Stimulated activated CD4-positive, alpha-beta T cell treated with anti-CD3 and anti-CD28 coated beads, Interleukin-1b, Interleukin-23, amount 100 ng/mL, for 4 hours (primary cell): ENCODE data around the gene ECI1.

Experiments
- DNase-seq, 2 donors: peaks; one replicate each; pipeline ENCODE4 v3.0.0-alpha.2; 2020; ENCODE audit warnings: low read depth in 2 of 2

Gene ECI1

GRCh38 chr16:2233872-2234812, 17.2 kb downstream of the ECI1 start:
- DNase-seq, result no peak

- DNase-seq, result no peak
Measured at GRCh38 chr16:2233046-2233775, 18.2 kb downstream of the ECI1 start.

- DNase-seq, result no peak
Measured at GRCh38 chr16:2232094-2232990, 19.0 kb downstream of the ECI1 start.

GRCh38 chr16:2231016-2231931, 20.1 kb downstream of the ECI1 start:
- no peak for DNase-seq

GRCh38 chr16:2230376-2230775, 21.0 kb downstream of the ECI1 start:
- no peak for DNase-seq

GRCh38 chr16:2229632-2230250, 21.6 kb downstream of the ECI1 start:
- DNase-seq, result no peak

GRCh38 chr16:2229091-2229490, 22.3 kb downstream of the ECI1 start:
- DNase-seq, result no peak

GRCh38 chr16:2228161-2228824, 23.1 kb downstream of the ECI1 start:
- no peak for DNase-seq

- DNase-seq, result no peak
Measured at GRCh38 chr16:2226918-2227317, 24.5 kb downstream of the ECI1 start.

- DNase-seq, result no peak
Measured at GRCh38 chr16:2226245-2226793, 25.1 kb downstream of the ECI1 start.

GRCh38 chr16:2223942-2224486, 27.4 kb downstream of the ECI1 start:
- DNase-seq, result no peak

- peak; percentile 98 to 99 for DNase-seq
Measured at GRCh38 chr16:2223221-2223941, 28.0 kb downstream of the ECI1 start, which contains the start of gene E4F1. E4F1 (plus strand) TSS chr16:2223591; CDS start chr16:2223614, 23 bp downstream.

GRCh38 chr16:2216330-2216729, 35.1 kb downstream of the ECI1 start:
- no peak for DNase-seq

- DNase-seq, result no peak
Measured at GRCh38 chr16:2214719-2214968, 36.7 kb downstream of the ECI1 start, which contains the start of gene PGP. PGP (minus strand) TSS chr16:2214840; CDS start chr16:2214777, 63 bp downstream.

- DNase-seq, result no peak
Measured at GRCh38 chr16:2213817-2214718, 37.3 kb downstream of the ECI1 start.

- no peak for DNase-seq
Measured at GRCh38 chr16:2212362-2213324, 38.7 kb downstream of the ECI1 start.
